Amygdala (tissue), 56 donors: ENCODE data around the gene ACSL1.
"Not testable (repeated sequence)": the region's sequence is repeated elsewhere in the genome, so short reads cannot be mapped to it uniquely, and the experiment has no call there.

Source experiments
- DNase-seq, 56 donors: peaks; one replicate each; lab custom pipeline; 2025; lab: John Stamatoyannopoulos, UW

ACSL1 gene

DNA sequence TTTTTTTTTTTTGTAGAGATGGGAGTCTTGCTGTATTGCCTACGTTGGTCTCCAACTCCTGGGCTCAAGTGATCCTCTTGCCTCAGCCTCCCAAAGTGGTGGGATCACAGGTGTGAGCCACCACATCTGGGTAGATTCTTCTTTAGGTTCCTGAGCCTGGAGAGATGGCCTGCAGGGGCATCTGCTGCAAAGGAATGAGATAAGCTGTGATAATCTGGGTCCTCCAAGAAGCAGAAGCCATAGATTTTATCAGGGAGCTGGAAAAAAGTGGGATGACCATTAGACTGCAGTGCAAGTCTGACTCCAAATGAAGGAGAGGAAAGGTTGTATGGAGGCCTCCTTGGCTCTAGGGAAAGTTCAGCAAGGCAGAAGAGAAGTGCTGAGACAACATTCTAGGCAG, 19.0 kb upstream of the ACSL1 start:
- DNase-seq, result no peak

DNA sequence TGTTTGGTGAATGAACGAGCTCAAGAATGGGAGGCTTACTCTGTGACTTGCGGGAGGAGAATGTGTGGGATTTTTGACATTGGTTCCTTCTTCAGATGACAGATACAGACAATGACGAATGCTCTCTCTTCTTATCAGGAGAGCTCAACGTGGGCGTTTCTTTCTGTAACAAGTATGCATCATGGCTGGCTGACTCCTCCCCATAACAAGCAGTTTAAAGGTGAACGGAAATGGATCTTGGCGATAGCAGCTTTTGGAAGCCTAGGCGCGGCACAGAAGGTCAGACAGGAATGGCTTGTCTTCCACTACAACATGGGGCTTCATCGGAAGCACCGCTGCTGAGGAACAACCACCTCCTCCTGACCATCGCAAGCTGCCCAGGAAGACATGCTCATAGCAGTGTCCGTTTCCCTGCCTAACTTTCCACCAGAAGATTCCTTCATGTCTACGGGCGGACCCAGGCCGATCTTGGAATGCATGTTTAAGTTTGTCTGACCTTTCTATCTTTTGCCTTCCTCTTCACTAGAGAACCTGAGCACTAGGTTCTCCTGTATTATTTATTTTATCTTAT, 18.3 kb upstream of the ACSL1 start:
- no peak for DNase-seq

DNA sequence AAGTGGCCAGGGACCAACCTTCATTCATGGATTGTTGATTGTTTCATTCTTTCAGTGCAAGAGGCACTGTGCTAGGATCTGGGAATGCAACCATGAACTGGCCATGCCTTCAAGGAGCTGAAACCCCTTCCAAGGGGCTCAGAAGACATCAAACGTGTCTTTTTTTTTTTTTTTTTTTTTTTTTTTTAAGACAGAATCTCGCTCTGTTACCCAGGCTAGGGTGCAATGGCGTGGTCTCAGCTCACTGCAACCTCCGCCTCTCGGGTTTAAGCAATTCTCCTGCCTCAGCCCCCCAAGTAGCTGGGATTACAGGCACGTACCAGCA, 13.3 kb upstream of the ACSL1 start:
- DNase-seq, result not testable (repeated sequence)

DNA sequence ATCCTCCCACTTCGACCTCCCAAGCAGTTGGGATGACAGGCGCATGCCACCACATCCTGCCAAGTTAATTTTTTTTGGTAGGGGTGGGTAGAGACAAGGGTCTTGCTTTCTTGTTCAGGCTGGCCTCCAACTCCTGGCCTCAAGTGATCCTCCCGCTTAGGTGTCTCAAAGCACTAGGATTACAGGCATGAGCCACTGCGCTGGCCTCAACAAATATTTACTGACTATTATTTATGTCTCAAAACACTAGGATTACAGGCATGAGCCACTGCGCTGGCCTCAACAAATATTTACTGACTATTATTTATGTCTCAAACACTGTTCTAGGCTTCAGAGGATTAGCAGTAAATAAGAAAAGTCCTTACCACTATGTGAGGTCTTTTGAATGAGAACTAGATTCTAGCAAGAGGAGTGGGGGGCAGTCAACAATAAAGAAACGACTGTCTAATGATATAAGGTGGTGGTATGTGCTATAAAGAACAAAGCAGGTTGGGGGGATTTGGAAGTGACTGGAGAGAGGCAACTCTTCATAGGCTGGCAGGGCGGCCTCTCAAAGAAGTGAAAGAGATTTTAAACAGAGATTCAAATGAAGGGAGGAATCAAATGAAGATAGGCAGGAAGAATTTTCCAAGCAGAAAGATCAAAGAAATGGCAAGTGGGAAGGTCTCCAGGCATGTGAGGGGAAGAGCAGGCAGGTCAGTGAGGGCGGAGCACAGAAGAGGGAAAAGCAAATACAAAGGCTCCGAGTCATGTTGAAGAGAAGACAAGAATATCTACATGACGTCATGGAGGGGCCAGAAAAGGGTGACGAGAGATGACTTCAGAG, 12.7 kb upstream of the ACSL1 start:
- no peak for DNase-seq

DNA sequence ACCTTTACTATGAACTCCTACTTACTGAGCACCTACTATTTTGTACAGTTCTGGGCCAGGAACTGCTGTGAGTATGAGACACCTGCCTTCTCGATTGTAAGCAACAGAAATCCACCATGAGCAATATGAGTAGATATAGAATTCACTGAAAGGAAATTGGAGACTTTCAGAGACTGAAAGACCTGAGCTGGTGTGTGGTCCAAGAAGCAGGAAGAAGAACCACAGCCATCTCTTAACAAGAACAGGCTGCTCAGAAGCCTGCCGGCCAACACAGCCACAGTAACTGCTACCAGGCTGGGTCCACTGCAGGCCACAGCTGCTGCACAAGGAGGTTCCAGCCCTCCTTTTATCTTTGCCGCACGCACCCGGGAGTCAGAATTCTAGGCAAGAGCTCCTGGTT, 10.8 kb upstream of the ACSL1 start:
- DNase-seq, result no peak

DNA sequence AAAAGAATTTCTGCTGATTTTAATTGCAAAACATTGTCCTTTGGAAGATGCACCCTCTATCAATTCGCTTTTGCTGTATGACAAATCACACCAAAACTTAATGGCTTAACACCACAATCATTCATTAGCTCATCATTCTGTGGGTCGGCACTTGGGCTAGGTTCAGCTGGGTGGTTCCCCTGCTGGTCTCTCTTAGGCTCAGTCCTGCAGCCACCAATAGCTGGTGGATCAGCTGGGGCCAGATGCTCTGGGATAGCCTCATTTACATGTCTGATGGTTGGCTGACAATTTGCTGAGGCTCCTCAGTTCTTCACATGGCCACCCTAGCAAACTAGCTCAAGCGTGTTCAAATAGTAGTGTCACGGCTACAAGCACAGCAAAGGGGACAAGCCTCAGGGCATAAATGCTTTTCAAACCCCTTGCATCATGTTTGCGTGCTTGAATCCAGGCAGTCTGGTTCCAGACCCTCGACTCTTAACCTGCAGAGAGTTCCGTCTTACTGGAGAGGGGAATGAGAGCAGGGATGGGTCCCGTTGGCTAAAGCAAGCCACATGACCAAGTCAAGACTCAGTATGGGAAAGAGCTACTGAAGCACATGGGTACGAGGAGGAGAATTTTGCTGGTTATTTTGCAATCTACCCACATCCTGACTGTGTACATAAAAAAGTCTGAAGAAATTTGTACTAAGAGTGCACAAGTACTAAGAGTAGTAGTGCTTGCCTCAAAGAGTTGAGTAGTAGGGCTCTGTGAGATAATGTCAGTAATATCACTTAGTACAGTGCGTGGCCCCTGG, 7.5 kb upstream of the ACSL1 start:
- no peak for DNase-seq

DNA sequence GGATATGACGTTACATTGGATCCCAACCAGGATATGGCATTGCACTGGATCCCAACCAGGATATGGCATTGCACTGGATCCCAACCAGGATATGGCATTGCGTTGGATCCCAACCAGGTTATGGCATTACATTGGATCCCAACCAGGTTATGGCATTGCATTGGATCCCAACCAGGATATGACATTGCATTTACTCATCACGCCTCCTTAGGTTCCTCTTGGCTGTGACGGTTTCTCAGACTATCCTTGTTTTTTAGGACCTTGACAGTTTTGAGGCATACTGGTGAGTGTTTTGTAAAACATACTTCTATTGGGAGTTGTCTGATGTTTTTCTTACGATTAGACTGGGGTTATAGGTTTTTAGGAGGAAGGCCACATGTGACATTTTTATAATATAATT, 5.4 kb upstream of the ACSL1 start:
- no peak for DNase-seq

DNA sequence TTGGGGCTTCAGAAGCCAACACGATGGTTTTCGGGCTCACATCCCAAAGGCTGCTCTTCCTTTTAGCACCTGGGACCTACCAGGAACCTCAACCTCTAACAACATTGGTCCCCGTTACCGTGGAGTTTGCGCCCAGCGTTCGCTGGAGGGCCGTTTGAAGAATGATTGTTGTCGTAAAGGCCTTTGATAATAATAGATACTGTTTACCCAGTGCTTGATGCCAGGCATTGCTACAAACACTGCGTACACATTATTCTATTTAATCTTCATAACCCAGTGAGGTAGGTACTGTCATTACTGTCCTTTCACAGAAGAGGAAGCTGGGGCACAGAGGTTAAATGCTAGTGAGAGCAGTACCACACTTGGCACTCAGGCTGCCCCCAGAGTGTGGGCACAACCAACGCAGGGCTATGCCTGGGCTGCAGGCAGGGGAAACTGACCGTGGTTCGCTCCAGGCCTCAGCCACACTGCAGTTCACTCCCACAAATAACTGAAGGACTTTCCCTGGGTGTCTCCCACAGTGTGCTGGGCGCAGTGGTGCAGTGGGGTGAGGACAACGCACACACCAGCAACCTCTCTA, 1.0 kb upstream of the ACSL1 start:
- peak in 2 of 56 donors; percentile 5 to 14 for DNase-seq

DNA sequence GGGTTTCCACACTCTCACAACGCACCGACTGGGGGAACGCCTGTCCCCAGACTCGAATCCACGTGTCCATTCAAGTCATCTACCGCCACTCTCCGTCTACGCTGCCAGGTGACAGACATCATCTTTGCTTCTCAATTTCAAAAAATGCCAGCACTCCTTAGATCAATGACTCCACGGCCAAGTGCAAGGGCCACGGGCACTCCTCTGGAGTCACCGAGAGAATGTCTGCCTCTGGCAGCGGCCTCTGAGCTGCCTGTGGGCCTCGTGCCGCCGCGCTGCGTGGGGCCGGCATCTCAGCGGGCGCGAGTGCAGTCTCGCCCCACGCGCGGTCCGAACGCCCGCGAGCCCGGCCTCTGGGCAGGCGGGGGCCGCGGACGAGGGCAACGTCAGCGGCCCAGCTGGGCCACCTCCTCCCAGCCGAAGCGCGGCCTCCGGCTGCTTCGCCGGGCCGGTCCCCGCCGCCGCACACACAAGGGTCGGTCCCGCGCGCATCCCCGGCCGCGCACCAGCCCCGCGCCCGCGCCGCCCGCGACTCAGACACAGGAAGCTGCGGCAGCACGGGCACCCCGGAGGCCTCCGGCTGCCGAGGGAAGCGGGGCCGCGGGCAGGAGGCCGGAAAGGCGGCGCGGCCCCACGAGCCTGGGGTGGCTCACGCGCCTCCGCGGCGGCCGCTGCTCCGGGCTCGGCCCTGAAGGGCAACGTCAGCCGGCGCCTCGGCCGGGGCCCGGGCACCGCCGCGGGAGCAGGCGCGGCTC, 450 bp downstream of the ACSL1 start:
- peak in 14 of 56 donors; percentile 6 to 67 (median 42) for DNase-seq

DNA sequence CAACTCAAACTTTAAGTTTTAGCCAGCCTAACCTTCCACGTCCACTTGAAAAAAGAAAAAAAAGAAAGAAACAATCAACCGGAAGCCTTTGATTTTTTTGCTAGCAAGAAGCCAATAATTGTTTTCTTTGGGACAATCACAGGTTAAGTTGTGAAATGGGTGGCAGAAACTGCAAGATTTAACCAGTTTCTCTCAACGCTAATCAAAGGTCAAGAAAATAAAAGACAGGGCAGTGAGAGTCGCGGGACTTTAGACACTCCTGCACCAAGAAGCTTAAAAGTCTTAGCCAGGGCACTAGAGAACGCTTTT, 1.0 kb downstream of the ACSL1 start:
- DNase-seq, result no peak

DNA sequence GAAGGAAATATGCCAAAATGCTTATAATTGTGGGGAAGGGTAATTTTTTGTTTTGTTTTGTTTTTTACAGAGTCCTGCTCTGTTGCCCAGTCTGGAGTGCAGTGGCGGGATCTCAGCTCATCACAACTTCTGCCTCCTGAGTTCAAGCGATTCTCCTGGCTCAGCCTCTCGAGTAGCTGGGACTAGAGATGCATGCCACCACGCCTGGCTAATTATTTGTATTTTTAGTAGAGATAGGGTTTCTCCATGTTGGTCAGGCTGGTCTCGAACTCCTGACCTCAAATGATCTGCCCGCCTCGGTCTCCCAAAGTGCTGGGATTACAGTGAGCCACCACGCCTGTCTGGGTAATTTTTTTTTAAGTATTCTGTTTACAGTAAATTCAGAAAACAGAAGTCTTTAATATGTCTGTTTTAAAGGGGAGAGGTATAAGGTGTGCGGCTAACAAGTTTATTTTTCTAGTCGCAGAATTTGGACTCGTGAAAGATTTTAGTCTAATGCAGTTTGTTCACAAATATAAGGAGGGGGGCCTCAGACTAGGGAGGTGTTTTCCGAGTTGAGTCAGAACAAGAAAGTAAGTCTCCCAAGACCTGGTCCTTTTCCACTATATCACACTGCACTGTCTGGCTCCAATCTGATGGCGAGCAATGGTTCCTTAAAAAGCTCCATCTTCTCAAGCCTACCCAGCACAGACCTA, 1.5 kb downstream of the ACSL1 start:
- no peak for DNase-seq

DNA sequence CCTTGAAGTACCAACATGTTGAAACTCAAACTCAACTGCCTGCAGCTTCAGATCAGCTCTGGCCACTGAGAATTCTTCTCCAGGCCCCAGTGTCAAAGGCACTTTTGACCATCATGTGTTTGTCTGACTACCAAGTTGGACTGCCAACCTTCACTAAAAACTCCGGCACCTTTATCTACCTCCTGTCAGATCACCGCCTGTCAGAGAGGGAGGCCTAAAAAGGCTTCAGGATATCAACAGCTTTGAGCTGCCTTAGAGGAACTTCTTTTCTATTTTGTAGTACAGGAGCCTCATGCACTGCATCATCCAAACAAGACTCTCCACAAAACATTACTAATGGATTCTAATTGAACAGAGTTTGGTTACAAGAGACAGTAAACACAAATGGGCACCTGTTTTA, 2.8 kb downstream of the ACSL1 start:
- no peak for DNase-seq

DNA sequence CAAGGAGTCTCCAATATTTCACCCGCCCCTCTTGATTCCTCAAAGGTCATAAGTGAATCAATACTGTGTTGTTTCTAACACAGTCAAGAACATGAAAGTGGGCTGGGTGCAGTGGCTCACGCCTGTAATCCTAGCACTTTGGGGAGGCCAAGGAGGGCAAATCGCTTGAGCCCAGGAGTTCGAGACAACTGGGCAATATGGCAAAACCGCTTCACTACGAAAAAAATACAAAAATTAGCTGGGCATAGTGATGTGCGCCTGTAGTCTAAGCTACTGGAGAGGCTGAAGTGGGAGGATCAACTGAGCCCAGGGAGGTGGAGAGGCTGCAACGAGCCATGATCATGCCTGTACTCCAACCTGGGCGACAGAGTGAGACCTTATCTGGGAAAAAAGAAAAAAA, 3.4 kb downstream of the ACSL1 start:
- no peak for DNase-seq

DNA sequence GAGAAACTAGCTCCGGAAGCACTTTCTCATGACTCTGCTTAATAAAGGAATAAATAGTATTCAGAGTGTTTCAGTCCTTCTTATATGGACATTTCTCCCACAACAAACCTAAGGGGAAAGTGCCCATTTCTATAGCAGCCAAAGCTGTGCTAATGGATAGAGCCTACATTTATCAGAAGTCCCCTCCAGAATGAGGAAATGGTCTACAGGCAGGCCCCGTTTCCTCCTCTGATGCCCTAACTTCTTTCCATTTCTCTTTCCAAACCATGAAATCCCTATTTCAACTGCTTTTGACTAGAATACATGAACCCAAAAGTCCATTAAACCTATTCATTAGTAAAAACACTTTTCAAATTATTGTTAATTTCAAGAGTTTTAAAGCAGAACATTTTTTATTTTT, 4.5 kb downstream of the ACSL1 start:
- DNase-seq, result no peak

DNA sequence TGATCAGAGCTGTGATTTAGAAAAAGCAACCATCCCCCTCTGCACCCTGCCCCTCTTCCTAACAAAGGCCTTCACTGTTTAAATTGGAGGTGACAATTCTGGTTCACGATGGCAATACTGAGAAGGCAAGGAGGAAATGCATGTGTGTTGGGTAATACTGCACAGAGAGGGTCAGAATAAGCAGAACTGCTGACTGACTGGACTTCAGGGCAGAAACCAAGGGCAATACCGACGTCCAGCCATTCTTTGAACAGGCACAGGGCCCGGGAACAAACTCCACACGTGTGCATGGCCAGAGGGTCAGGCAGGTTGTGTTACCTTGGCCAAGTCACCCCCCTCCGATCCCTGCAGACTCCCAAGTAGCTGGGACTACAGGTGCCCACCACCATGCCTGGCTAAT, 6.0 kb downstream of the ACSL1 start:
- DNase-seq, result peak in 1 of 56 donors; percentile 7

DNA sequence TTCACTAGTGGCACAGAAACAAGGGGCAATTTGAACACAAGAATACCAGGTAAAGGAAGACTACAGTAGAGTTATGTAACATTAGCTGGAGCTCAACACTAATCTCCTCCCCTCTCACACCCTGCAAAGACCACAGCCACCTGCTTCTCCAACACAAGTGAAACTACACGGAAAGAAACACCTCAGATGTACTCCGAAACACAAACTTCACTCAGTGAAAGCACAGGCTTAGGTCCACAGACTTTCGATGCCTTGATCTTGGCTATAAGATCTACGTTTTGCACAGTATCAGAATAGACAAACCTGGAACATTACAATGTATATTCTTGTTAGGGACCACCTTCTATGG, 7.6 kb downstream of the ACSL1 start:
- no peak for DNase-seq

DNA sequence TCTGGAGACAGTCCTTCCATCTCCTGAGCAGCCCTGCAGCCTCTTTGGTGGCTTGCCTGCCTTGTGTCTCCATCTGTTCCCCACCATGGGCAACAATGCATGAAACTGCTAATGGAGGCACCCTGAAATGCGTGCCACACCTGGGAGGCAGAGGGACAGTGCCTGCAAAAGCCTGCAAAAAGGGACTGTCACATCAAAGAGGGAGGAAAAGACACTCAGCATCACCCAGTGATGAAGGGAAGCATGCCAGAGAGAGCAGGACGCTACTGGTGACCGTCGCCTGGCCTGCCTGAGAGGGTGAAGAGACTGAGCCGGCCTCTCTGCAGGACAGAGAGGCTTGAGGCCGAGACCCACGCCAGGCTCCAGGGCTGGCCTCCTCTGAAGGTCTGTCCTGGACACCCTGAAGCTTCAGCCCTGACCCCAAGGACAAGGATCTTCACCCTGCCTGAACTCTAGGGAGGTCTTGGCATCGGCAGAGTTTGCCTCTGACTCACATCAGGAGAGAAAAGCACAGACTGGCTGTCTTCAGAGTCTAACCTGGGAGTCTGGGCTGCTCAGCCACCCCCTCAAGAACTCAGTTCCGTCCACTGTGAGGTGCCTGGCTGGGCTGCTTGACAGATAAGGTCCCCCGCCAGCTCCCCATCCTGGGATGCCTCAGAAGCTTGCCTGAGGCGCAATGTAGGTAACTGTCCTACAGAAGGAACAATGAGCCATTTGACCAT, 8.1 kb downstream of the ACSL1 start:
- no peak for DNase-seq

DNA sequence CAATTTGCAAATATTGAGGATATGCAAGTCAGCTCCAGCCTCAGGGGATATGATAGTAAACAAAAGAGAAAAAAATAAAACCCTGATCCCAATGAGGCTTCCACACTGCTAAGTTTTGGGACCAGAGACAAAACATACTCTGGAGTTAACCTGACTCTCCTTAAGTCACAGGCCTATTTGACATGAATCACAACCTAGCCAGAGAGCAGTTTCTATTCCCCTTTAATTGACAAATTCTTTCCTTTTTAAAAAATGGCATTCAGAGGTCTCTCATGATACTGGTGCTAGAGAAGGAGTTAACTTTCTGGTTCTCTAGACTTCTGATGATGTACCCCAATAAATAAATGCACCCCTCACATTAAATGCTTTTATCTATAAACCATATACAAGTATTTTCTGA, 8.8 kb downstream of the ACSL1 start:
- no peak for DNase-seq

DNA sequence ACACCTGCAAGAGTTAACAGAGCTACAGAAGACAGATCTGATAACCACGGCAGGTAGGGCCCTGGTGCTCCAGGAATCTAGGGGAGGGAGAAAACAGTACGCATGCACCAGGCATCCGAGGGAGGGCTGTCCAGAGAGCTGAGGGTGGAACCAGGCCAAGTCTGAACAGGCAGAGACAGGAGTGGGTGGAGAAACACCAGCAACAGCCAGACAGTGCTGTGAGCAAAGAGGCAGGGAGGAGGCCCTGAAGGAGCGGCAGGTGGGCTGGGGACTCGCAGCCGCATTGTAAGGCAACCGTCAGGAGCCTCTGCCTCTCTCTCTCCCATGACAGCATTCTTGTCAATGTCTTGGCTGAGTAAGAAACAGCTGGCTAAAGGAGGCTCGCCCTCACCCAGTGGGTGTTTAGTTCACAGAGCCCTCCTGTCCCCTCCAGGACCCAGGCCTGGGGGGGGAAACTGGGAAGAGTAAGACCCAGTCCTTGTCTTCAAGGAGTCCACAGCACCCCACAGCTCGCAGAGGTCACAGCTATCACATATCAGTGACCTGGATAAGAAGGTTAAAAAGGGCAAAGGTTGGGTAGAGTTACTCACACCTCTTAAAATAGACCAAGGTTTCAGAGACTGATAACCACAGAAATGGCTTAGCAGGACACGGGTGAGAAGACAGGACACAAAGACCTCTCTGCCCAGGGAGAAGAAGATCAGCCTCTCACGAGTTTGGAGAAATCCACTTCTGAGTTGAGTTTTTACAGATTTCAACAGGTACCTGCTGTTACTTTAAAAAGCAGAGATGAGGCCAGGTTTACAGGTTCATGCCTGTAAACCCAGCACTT, 10.5 kb downstream of the ACSL1 start:
- DNase-seq, result peak in 46 of 56 donors; percentile 10 to 74 (median 42)
